GM19043 (cell line): Measurements from ENCODE around the gene LECT2.

Experiments
- ATAC-seq: cut with Tn5 transposase; IDR thresholded peaks from one replicate; pipeline ENCODE4 v1.9.1; 2021; ENCODE audit warnings: low read depth; ENCODE audit not compliant: unreplicated experiment

The LECT2 gene

DNA sequence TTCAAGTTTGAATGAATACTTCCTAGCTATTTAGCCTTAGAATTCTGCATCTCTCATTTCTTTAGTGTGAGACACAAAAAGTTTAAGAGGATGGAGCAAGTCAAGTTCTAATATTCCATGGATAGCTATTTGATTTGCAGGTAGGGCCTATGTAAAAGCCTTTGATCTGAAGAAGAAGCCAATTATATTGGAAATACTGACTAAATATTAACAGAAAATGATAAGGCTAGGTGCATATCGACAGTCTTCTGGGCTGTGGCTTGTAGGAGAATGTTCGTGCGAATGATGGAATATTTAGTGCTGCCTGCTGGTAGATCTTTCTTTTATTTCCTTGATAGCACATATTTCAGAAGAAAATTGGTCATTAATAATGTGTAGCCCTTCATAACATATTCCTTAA lies at the start of gene LECT2:
LECT2 (minus strand) TSS at position 85 of the 400 bp plus-strand sequence. CDS start 150 bp downstream, outside the sequence.
- no peak for ATAC-seq

DNA sequence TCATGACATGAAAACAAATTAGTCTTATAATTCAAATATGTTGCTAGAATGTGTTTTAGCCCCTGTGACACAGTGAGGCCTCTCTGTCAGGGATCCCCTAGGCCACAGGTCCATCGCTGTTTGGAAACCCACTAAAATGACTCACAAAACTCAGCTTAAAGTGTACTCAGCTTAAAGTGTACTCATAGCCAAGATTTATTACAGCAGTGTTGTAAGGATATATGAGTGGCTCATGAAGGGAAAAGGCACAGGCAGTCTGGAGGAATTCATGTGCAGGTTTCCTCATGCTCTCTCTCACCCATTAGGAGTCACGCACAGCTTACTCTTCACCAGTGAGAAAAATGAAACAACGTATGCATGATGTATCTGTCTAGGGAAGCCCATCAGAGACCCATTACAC lies 49.7 kb upstream of the LECT2 start:
- no peak for ATAC-seq

DNA sequence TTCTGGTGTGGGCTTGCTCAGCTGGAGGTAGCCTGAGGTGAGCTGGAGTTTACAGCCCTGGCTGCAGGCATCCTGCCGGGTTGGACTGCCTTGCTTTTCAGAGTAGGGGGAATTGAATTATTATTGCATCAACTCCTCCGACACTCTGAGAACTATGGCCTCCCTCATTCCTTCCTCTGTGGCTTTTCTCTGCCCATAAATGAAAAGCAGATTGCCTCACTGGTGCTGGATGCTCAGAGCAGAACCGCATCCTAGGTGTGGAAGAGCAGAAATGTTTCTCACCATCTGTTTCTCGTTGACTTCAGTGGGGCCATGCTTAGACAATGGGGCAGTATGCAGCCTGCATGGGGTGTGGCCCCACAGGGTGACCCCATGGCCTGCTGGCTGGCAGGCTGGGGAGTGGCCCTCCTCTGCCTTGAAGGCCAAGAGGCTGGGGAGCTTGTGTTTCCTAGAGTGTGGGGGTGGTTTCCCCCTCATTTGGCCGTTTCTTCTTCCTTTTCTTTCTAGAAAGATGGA lies 46.7 kb upstream of the LECT2 start:
- no peak for ATAC-seq

DNA sequence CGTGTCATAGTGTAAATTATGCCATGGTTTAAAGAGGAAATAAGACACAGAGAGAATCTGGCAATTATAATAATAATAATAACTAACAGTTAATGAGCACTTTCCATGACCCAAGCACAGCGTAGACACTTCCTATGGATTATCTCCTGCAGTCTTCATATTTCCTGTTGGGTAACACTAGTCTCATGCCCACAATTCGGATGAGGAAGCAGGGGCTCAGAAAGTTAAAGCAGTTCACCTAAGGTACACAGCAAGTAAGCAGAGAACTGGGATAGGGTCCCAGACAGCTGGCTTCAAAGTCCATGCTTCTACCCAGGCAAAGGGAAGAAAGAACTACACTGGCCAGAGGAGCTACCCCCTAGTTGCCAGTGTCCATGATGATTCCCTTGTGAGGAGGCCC lies 46.1 kb upstream of the LECT2 start:
- ATAC-seq = no peak

DNA sequence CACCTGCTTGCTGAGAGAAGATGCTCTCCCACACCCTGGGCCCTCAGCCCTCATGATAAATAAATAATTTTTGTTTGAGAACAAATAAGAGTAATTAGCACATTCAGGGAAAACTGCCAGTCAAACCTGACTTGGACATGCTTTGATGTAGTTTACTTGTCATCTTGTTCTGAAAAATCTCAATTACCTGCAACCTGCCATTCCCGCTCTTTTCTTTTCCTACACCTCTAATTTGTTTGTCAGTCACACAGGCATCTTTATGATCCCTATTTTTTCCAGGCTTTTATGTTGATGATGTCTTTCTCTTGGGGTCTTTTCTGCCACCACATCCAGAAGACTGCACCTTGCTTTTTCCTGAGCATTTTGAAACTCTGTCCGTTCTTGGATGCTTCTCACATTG lies 45.4 kb upstream of the LECT2 start:
- ATAC-seq = no peak

DNA sequence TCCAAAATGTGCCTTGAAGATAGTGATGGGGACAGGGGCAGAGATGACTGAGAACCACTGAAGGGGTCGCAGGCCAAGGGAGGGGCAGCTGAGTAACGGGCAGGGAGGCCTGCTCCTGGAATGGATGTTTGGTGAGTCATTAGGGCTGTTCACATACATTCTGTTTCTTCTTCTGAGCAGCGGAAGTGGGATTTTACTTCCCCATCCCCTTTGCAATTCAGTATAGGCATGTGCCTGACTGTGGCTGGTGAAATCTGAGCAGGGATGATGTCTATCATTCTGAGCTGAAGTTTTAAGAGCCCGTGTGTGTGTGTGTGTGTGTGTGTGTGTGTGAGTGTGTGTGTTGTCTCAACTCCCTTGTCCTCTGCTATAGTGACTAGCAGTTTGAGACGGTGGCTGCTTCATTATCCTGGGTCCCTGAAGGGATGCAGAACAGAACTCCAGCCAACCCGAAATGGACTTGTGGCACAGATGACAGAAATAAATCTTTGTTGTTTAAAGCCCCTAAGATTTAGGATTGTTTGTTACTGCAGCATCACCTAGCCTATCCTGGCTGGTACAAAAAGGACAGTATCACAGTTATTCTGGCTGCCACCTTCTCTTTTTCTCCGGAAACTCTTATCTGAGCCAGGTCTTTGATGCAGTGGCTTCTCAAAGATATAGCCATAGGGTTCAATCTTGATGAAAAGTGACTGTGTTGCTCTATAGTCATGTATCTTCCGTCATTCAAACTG lies 44.8 kb upstream of the LECT2 start:
- no peak for ATAC-seq

DNA sequence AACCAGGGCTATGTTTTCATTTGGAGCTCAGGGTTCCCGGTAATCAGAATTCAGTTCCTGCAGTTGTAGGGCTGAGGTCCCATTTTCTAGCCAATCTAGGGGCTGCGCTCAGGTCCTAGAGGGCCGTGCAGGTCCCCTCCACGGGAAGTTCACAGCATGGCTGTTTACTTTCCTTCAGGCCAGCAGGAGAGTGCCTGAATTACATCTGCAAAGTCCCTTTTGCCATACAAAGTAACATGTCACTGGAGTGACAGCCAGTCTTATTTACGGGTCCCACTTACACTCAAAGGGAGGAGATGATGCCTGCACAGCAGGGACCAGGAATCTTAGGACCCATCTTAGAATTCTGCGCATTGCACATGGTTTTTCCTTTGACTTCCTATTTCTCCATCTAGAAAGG lies 44.1 kb upstream of the LECT2 start:
- ATAC-seq = no peak

DNA sequence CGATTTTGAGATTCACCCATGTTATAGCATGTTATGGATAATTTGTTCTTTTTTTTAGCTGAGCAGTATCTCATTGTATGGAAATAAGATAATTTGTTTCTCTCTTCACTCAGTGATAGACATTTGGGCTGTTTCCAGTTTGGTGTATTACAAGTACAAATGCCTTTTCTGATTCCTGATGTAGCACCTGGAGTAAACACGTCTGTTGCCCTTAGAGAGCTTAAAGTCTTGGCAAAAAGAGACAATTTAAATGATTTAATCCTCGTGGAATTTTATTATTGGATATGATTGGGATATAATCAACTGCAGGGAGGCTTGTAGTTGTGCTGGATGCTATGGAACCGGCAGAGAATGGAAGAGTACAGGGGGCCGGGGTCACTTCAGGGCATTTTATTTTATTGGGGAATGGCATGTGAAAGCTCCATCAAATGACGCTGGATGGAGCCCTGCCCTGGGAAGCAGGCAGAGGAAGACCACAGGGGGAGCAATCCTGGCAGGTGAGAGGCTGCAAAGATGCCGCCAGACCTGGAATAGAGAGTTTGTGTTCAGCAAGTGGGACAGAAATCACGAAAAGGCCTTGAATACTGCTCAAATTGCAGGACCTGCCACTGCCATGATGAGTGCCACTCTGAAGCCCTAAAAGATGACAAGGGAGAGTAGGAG lies 43.0 kb upstream of the LECT2 start:
- no peak for ATAC-seq

DNA sequence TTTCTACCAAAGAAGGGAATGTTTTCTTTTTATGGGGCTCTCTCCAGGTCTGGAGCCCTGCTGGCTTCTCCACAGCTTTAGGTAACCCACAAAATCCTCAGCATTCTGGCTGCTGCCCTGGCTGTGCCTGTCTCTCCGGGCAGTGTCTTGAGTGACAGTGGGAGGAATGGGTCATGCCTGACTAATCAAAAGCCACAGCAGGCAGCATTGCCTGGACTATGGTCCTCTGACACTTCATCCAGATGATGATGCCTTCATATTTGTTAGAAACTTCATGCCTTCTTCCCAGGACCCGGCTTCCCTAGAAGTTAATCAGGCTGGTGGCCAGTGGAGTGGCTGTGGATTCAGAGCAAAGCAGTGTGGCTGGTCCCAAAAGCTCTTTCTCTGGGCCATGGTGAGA lies 41.8 kb upstream of the LECT2 start:
- no peak for ATAC-seq

DNA sequence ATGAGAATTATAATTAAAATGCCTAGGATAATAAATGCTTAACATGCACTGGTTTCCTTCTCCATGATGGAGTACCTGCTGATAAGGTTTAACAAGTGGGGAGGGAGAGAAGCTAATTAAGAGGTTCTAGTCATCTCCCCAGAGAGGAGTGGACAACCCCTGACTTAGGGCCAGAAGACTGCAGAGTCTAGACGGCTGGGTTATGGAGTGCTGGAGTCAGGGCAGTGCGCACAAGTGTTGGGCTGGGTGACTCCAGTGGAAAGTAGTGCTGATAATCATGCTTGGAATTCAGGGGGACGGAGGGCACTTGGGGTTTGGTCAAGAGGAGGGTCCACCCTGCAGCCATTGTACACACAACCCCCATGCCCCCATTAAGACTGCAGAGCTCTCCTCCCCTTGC lies 41.2 kb upstream of the LECT2 start:
- ATAC-seq = no peak

DNA sequence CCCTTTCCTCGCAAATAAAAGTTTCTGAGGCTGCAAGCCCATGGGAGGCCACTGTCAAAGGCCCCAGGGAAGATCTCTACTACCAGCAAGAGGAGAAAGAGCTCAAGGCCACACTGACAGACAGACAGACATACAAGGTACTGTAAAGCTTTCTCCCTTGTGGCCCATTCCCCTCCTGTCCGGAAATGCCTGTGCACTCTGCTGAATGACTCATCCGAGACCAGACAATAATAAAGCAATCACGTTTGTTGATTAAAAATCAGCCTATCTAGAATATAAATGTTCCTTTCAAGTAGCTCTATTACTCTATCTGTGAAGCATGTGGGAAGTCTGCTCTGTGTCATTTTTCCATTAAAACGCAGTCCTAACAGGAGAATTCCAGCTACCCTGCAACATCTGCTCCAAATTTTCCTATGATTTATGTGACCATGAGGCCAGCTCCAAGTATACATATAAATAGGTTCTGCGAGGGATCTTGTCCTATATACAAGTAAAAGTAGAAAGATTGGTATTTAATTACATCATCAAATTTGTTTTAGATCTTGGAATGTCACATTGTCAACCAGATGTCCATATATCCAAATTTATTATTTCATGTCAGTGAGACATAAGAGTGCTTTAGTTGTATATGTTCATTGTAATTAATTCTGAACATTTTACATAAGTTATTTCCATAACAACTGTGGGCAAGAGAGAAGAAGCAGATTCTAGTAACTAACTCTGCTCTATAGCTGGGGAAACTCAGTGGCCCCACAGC lies 39.3 kb upstream of the LECT2 start:
- no peak for ATAC-seq

DNA sequence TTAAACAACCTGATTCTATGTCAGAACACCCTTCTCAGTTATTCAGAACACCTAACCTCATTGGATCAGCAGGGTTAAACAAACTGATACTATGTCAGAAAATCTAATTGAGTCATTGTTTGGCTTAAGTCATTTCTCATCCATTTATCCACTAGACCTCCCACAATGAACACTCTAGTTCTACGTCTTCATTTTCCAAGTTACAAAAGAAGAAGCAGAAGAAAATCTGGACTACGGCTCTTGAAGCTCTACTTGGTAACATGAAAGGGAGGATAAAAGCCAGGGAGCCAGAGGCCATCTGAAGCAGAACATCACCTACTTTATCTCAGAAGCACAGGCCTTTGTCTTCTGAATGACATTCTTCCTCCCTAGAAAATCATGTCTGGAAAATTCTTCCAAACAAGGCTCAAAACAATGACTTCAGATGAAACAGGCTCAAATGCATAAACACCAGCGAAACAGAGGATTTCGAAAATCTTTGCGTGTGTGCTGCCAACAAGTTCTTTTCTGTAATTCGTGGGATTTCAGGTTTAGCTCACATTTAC lies 38.6 kb upstream of the LECT2 start:
- ATAC-seq = no peak

DNA sequence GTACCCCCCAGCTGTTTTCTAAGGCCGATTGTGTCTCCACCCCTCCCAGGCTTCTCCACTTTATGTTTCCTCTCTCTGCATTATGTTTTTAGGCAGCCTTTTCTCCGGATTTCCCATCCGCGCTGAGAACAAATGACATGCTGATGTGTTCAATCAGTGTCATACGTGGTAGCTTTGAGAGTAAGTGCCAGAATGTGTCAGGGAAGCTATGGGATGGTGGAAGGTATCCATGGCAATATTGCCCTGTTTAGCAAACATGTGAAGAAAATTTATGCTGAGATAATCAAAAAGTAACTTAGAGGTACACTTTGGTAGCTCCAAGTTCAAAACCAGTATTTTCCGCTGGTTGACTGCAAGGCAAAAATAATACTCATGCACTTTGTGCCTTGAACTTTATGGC lies 36.6 kb upstream of the LECT2 start:
- ATAC-seq = no peak

DNA sequence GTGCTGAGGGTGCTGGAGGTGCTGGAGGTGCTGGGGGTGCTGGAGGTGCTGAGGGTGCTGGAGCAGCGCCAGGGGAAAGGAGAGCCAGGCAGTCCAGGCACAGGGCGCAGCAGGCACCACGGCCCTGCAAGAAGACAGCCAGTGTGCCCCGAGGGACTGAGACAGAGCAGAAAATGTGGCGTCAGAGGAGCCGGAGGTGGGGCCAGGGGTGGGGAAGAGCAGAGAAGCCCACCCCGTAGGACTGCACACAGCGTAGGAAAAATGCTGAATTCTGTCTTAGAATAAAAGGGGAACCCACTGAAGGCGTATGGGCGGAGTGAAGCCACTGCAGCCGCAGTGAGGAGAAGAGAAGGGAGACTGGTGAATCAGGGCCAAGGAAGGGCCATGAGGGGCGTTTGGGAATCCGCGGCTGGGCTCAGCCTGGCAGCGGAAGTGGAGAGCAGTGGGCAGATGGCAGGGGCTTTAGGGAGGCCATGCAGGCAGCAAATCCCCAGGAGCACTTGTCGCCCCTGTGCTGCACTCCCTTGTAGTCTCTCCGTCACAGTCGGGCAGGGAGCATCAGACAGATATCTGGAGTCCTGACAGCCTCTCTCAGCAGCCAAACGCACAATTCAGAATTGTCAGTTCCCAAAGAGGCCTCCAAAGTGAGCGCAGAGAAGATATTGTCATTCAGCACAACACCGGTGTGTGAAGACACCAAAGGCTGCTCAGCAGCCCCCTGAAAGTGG lies 35.9 kb upstream of the LECT2 start:
- no peak for ATAC-seq

DNA sequence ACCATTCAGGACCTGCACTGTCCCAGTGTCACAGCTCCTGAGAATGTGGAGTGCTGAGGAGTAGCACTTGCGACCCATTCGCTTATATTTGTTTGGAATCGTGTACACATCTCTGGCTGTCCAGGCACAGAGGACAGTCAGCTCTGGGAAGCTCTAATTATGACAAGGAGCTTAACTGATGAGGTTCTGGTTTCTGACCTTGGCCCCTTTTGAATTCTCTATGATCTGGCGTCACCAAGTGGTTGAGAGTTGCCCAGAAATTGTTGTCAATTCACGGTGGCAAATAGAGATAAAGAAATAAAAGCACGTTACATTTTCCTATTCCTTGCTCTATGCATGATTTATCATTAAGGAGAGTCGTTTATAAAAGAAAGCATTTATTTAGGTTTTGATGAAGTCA lies 34.9 kb upstream of the LECT2 start:
- no peak for ATAC-seq

DNA sequence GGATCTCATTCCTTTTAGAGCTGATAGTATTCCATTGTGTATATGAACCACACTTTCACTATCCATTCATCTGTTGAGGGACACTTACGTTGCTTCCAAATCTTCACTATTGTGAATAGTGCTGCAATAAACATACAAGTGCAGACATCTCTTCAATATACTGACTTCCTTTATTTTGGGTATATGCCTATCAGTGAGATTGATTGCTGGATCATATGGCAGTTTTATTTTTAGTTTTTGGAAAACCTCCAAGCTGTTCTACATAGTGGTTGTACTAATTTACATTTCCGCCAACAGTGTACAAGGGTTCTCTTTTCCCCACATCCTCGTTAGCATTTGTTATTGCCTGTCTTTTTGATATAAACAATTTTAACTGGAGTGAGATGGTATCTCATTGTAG lies 33.8 kb upstream of the LECT2 start:
- no peak for ATAC-seq

DNA sequence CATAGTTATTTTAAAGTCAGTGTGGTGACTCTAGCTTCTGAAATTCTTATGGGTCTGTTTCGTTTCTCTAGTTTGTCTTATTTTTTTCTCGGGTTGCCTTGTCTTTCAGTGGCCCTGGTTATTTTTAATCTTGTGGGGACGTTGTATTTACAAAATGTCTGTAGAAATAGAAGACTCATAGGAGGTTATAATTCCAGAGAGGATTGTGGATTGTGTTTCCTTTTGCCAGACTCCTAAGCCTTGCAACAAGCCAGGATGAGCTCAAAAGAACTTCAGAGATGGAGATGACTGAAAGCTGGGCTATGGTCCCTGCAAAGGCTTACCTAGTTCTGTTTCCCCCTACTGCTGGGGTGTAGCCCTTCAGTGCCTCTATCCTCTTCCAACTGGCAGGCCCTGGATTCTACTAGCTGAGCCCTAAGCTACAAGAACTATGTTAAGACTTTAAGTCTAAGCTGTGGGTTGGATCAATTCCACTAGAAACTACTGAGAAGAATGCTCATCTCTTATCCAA lies 32.2 kb upstream of the LECT2 start:
- no peak for ATAC-seq

DNA sequence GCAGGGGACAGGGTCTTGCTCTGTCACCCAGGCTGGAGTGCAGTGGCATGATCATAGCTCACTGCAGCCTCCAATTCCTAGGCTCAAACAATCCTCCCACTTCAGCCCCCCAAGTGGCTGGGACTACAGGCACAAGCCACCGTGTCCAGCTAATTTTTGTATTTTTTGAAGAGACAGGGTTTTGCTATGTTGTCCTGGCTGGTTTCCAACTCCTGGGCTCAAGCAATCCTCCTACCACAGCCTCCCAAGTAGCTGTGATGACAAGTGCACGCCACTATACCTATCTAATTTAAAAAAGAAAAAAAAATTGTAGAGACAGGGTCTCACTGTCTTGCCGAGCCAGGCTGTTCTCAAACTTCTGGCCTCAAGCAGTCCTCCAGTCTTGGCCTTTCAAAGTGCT lies 31.6 kb upstream of the LECT2 start:
- ATAC-seq = no peak

DNA sequence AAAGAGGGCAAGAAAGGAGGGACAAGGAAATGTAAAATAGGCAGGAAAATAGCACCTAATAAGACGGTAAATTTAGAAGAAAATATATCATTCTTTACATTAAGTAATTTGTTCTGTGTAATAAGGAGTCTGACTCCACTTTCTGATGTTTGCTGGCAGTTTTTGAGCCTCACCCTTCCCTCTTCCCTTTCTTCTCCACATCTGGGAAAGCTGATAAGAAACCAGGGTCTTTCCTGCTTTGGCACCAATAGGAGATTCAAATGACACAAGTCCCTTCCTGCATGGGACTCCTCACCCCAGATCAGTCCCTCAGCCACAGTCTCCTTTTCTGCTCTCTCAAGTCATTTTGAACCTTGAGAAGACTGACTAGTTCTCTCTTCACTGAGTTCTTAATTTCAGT lies 31.2 kb upstream of the LECT2 start:
- no peak for ATAC-seq

DNA sequence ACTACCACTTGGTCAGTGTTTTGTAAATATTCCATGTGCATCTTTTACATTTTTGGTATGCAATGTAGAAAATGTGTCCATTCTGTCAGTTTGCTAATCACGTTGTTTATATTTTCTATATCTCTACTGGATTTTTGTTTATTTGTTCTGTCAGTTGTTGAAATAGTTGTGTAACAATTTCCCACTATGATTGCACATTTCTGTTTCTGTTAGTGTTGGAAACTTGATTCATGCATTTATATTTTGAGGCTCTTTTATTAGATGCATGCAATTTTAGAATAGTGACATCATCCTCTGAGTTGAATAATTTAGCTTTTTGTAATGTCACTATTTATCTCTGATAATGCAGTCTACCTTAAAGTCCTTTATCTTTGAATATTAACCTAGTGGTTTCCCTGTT lies 25.8 kb upstream of the LECT2 start:
- ATAC-seq = no peak
